ENCODE data around the gene GPR17.

DNA sequence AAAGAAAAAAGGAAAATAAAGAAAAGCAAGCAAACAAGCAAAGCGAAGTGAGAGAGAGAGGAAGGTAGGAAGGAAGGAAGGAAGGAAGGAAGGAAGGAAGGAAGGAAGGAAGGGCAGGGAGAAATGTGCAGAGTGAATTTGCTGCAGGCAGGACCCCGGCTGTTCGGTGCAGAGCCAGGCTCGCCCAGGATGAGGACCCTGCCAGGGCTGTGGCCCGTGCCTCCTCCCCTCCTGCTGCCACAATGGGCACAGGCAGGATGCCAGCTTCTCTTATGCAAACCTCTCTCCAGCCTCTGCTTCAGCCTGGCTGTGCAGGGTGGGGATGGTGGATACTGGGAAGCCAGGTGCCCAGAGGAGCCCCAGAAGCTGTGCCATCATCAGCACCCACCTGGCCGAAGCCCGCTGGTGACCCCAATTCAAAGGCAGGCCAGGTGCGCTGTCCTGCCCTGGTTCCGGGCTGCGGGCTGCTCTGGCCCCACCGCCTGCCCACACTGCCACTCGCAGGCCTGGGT lies 3.2 kb downstream of the GPR17 start:
- TF ChIP-seq, protein P1, sequence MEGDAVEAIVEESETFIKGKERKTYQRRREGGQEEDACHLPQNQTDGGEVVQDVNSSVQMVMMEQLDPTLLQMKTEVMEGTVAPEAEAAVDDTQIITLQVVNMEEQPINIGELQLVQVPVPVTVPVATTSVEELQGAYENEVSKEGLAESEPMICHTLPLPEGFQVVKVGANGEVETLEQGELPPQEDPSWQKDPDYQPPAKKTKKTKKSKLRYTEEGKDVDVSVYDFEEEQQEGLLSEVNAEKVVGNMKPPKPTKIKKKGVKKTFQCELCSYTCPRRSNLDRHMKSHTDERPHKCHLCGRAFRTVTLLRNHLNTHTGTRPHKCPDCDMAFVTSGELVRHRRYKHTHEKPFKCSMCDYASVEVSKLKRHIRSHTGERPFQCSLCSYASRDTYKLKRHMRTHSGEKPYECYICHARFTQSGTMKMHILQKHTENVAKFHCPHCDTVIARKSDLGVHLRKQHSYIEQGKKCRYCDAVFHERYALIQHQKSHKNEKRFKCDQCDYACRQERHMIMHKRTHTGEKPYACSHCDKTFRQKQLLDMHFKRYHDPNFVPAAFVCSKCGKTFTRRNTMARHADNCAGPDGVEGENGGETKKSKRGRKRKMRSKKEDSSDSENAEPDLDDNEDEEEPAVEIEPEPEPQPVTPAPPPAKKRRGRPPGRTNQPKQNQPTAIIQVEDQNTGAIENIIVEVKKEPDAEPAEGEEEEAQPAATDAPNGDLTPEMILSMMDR (IDR thresholded peaks at IDR 0.05 in 4 of 5, conservative IDR thresholded peaks at IDR 0.05 in 1 of 5), result no peak
- TF ChIP-seq POLR2A (IDR thresholded peaks at IDR 0.05), result no peak
